ENCODE results near the gene POU5F1.

POU5F1 gene

GRCh38 chr6:31129130-31129529 lies 41.4 kb downstream of the POU5F1 start:
- H3K27ac Mint-ChIP-seq, result no peak overlapping the region
- peaks cover 23% of the 10 kb centered on the region for H3K4me1 Mint-ChIP-seq
- H3K36me3 Mint-ChIP-seq (ENCODE audit: low read depth), result no peaks in the 10 kb centered on the region
- TF ChIP-seq CTCF (IDR thresholded peaks at IDR 0.05; ENCODE audit: unreplicated experiment in 3 of 3), result no peak
- no peaks in the 10 kb centered on the region for H3K9me3 Mint-ChIP-seq
- H3K27me3 Mint-ChIP-seq (ENCODE audit: low read depth), result peaks cover 28% of the 10 kb centered on the region
- H3K4me3 Mint-ChIP-seq, result no peak overlapping the region

GRCh38 chr6:31128093-31128676 lies 42.3 kb downstream of the POU5F1 start:
- H3K36me3 Mint-ChIP-seq (ENCODE audit: low read depth), result no peaks in the 10 kb centered on the region
- peak; percentile 85 to 88 (median 86) for TF ChIP-seq CTCF (IDR thresholded peaks at IDR 0.05; ENCODE audit: unreplicated experiment in 3 of 3)
- H3K27ac Mint-ChIP-seq, result peak overlapping the region in 1 of 3 experiments; percentile 78
- H3K9me3 Mint-ChIP-seq, result no peaks in the 10 kb centered on the region
- peaks cover 33% of the 10 kb centered on the region for H3K4me1 Mint-ChIP-seq
- H3K27me3 Mint-ChIP-seq (ENCODE audit: low read depth), result peaks cover 31% of the 10 kb centered on the region
- no peak overlapping the region for H3K4me3 Mint-ChIP-seq

GRCh38 chr6:31126396-31127175 lies 43.9 kb downstream of the POU5F1 start:
- Mint-ChIP-seq H3K4me3 (no peak overlapping the region), H3K9me3 (no peaks in the 10 kb centered on the region), H3K4me1 (peaks cover 43% of the 10 kb centered on the region), H3K27ac (peak overlapping the region in 2 of 3 experiments; percentile 2 to 31), H3K27me3 (ENCODE audit: low read depth) (peaks cover 28% of the 10 kb centered on the region), H3K36me3 (ENCODE audit: low read depth) (no peaks in the 10 kb centered on the region)
- no peak for TF ChIP-seq CTCF (IDR thresholded peaks at IDR 0.05; ENCODE audit: unreplicated experiment in 3 of 3)

- no peak for TF ChIP-seq CTCF (IDR thresholded peaks at IDR 0.05; ENCODE audit: unreplicated experiment in 3 of 3)
- Mint-ChIP-seq H3K36me3 (ENCODE audit: low read depth) (no peaks in the 10 kb centered on the region), H3K9me3 (no peaks in the 10 kb centered on the region), H3K27me3 (ENCODE audit: low read depth) (peaks cover 27% of the 10 kb centered on the region), H3K27ac (peak overlapping the region in 2 of 3 experiments; percentile 71 to 79), H3K4me1 (peaks cover 44% of the 10 kb centered on the region), H3K4me3 (no peak overlapping the region)
Measured at GRCh38 chr6:31125586-31126363, 44.7 kb downstream of the POU5F1 start.

GRCh38 chr6:31125162-31125561 lies 45.3 kb downstream of the POU5F1 start:
- Mint-ChIP-seq H3K4me1 (peaks cover 44% of the 10 kb centered on the region), H3K9me3 (no peaks in the 10 kb centered on the region), H3K36me3 (ENCODE audit: low read depth) (no peaks in the 10 kb centered on the region), H3K27me3 (ENCODE audit: low read depth) (peaks cover 26% of the 10 kb centered on the region), H3K4me3 (peak overlapping the region in 1 of 3 experiments; percentile 27), H3K27ac (peak overlapping the region; percentile 50 to 79 (median 71))
- no peak for TF ChIP-seq CTCF (IDR thresholded peaks at IDR 0.05; ENCODE audit: unreplicated experiment in 3 of 3)
